Measurements from ENCODE around the gene RIPPLY2. TPM values are rescaled to one million over a fixed set of nuclear protein-coding genes. Genes with fewer than 3 reads are reported as not detected.
"Not testable (repeated sequence)": the region's sequence is repeated elsewhere in the genome, so short reads cannot be mapped to it uniquely, and the experiment has no call there.

RIPPLY2 gene
- total and polyA plus RNA-seq, 4 donors = not detected

DNA sequence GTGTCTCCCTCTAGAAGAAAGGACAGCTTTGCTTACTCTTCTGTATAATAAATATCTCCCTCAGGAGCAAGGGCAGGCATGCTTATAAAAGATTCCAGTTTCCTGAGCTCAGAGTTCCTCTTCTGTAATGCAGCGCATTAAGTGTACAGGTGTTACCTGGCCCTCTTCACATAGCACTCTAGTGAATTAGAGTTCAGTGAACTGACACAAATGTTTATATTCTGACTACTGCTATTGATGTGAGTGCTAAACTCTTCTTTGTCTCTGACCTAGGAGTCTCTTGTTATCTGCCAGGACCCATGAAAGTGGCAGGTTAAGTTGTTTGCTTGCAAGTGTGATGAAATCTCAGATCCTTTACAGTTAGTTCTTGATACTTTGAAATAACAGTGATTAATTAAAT lies 39.9 kb downstream of the RIPPLY2 start:
- 96% methylated on average over 1 of the region's 1 CpG for WGBS
- Histone ChIP-seq H3K9ac (ENCODE audit: low read depth in 1 of 2, low read length in 2 of 2) (no peak overlapping the region), H3K27me3 (ENCODE audit: control insufficient read depth in 4 of 4, insufficient read depth in 4 of 4, low read length in 3 of 4) (no peaks in the 10 kb centered on the region), H3K36me3 (ENCODE audit: control insufficient read depth in 4 of 4, insufficient read depth in 3 of 4, low read depth in 1 of 4, low read length in 3 of 4) (no peaks in the 10 kb centered on the region), H3K4me3 (ENCODE audit: low read depth in 1 of 3, low read length in 3 of 3) (no peak overlapping the region), H3K27ac (ENCODE audit: low read depth in 1 of 2, low read length in 2 of 2) (no peak overlapping the region), H3K4me1 (ENCODE audit: control insufficient read depth in 4 of 4, insufficient read depth in 4 of 4, low read length in 3 of 4) (no peaks in the 10 kb centered on the region), H3K9me3 (ENCODE audit: control insufficient read depth in 4 of 4, low read length in 3 of 4) (no peaks in the 10 kb centered on the region)
- TF ChIP-seq, protein P1, sequence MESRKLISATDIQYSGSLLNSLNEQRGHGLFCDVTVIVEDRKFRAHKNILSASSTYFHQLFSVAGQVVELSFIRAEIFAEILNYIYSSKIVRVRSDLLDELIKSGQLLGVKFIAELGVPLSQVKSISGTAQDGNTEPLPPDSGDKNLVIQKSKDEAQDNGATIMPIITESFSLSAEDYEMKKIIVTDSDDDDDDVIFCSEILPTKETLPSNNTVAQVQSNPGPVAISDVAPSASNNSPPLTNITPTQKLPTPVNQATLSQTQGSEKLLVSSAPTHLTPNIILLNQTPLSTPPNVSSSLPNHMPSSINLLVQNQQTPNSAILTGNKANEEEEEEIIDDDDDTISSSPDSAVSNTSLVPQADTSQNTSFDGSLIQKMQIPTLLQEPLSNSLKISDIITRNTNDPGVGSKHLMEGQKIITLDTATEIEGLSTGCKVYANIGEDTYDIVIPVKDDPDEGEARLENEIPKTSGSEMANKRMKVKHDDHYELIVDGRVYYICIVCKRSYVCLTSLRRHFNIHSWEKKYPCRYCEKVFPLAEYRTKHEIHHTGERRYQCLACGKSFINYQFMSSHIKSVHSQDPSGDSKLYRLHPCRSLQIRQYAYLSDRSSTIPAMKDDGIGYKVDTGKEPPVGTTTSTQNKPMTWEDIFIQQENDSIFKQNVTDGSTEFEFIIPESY (IDR thresholded peaks at IDR 0.05) = no peak
- TF ChIP-seq HNF4A (conservative IDR thresholded peaks at IDR 0.05) (no peak), GABPA (IDR thresholded peaks at IDR 0.05 in 1 of 2, conservative IDR thresholded peaks at IDR 0.05 in 1 of 2) (no peak), YY1 (IDR thresholded peaks at IDR 0.05) (no peak), RAD21 (IDR thresholded peaks at IDR 0.05) (no peak), JUND (IDR thresholded peaks at IDR 0.05) (no peak), FOXA1 (IDR thresholded peaks at IDR 0.05) (no peak), HNF4G (IDR thresholded peaks at IDR 0.05) (no peak), SP1 (IDR thresholded peaks at IDR 0.05) (no peak), REST (IDR thresholded peaks at IDR 0.05) (no peak), RXRA (IDR thresholded peaks at IDR 0.05) (no peak), CTCF (IDR thresholded peaks at IDR 0.05; ENCODE audit: low read depth, low read length, missing input control) (no peak)
- TF ChIP-seq, protein P2, sequence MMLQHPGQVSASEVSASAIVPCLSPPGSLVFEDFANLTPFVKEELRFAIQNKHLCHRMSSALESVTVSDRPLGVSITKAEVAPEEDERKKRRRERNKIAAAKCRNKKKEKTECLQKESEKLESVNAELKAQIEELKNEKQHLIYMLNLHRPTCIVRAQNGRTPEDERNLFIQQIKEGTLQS (IDR thresholded peaks at IDR 0.05) = no peak
- DNase-seq (ENCODE audit: low spot score) = no peak

- not testable (repeated sequence) for H3K9me3 ChIP-seq (ENCODE audit: control insufficient read depth in 4 of 4, low read length in 3 of 4); H3K27me3 ChIP-seq (ENCODE audit: control insufficient read depth in 4 of 4, insufficient read depth in 4 of 4, low read length in 3 of 4); H3K4me1 ChIP-seq (ENCODE audit: control insufficient read depth in 4 of 4, insufficient read depth in 4 of 4, low read length in 3 of 4); H3K9ac ChIP-seq (ENCODE audit: low read depth in 1 of 2, low read length in 2 of 2); H3K27ac ChIP-seq (ENCODE audit: low read depth in 1 of 2, low read length in 2 of 2); DNase-seq (ENCODE audit: low spot score); H3K4me3 ChIP-seq (ENCODE audit: low read depth in 1 of 3, low read length in 3 of 3); H3K36me3 ChIP-seq (ENCODE audit: control insufficient read depth in 4 of 4, insufficient read depth in 3 of 4, low read depth in 1 of 4, low read length in 3 of 4)
- WGBS = no CpG with 5 or more reads among the region's 2 CpGs
Observed at GRCh38 chr6:83897094-83897493, 43.9 kb downstream of the RIPPLY2 start.

All from liver (tissue), 9 donors.